Esophagus muscularis mucosa (tissue), 4 donors: Measurements from ENCODE around the gene SLC30A1. TPM values are rescaled to one million over a fixed set of nuclear protein-coding genes. Genes with fewer than 3 reads are reported as not detected.
A peak's percentile ranks its signal among the peaks of the same experiment; 100 is the strongest.

Experiments
- DNase-seq: peaks from one replicate; pipeline ENCODE4 v3.0.0-alpha.2; 2017; ENCODE audit errors: extremely low spot score
- H3K27ac ChIP-seq, 4 donors: fragments of 200-600 bp; sonication (generic); replicated peaks in 1 of 4; 1 replicate in 3 of 4; 2 replicates in 1 of 4; pipeline ENCODE4 v1.5.1; 2016 to 2019; ENCODE audit warnings: mild to moderate bottlenecking in 1 of 4
- H3K27me3 ChIP-seq, 4 donors: fragments of 200-600 bp; sonication (generic); one replicate each; pipeline versions ENCODE4 v1.5.1 to v1.6.0; 2016 to 2019
- H3K36me3 ChIP-seq, 4 donors: fragments of 200-600 bp; sonication (generic); one replicate each; pipeline ENCODE4 v1.5.1; 2016 to 2019
- H3K4me1 ChIP-seq, 4 donors: fragments of 200-600 bp; sonication (generic); one replicate each; pipeline ENCODE4 v1.5.1; 2016 to 2019
- H3K4me3 ChIP-seq, 4 donors: fragments of 200-600 bp; sonication (generic); 1 replicate in 2 of 4; 2 replicates in 2 of 4; pipeline ENCODE4 v1.5.1; 2016 to 2019; ENCODE audit warnings: mild to moderate bottlenecking in 4 of 4, moderate library complexity in 1 of 4
- H3K9me3 ChIP-seq, 4 donors: fragments of 200-600 bp; sonication (generic); 1 replicate in 3 of 4; 2 replicates in 1 of 4; pipeline ENCODE4 v1.5.1; 2016 to 2019
- CTCF ChIP-seq, 3 experiments: fragments of 200-600 bp in 2 of 3; fragments of 450-650 bp in 1 of 3; sonication (generic) in 2 of 3; IDR thresholded peaks; one replicate each; pipeline ENCODE4 v1.5.1; 2017 to 2019; ENCODE audit warnings: antibody characterized with exemption in 3 of 3, mild to moderate bottlenecking in 2 of 3, moderate library complexity in 1 of 3
- EP300 ChIP-seq: sonication (generic); formaldehyde crosslinking; IDR thresholded peaks from one replicate; pipeline ENCODE4 v1.6.1; 2017; ENCODE audit warnings: antibody characterized with exemption
- POLR2A ChIP-seq: fragments of 450-650 bp; IDR thresholded peaks from one replicate; pipeline ENCODE4 v1.6.1; 2017; ENCODE audit warnings: antibody characterized with exemption, moderate library complexity, mild to moderate bottlenecking, low read depth
- POLR2AphosphoS5 ChIP-seq, 2 donors: sonication (generic); formaldehyde crosslinking; IDR thresholded peaks; one replicate each; pipeline ENCODE4 v1.6.1; 2017; ENCODE audit warnings: antibody characterized with exemption in 2 of 2
- WGBS: methylation state at CpG from one replicate; pipeline ENCODE4 v1.1.5; 2018; 5-methylcytosine and 5-hydroxymethylcytosine counted together
- intact Hi-C: fragments of 100-400 bp; cut with DNase I; formaldehyde crosslinking; loops from one replicate; pipeline ENCODE4 v1.15.1; 2023
- total RNA-seq, 4 donors: library from RNA; depleted of rRNA; stranded (reverse); fragments of >200 nt; gene quantifications; one replicate each; pipeline versions ENCODE4 v1.1.0 to v1.2.1, GENCODE V29; 2016

Gene SLC30A1
- total RNA-seq, 4 donors from 2014 or later = 7.5 to 10.6 (median 10.2) TPM

DNA sequence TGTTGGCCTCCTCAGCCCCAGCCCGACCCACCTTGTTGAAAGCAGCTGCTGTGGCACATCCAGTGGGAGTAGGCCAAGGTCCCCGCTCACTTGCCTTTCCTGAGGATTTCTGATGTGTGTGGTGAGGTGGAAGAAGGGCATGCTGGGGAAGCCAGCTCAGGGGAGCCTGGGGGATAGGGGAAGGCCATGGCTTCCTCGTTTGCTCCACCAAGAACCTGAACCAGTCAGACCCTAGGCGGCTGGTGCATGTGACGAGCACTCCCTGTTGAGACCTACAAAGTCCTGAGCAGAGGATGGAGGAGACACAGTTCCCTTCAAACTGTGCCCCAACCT is 38.0 kb upstream of the SLC30A1 start:
- no peak overlapping the region for H3K4me3 ChIP-seq

GRCh38 chr1:211616231-211616964 is 37.4 kb upstream of the SLC30A1 start:
- Histone ChIP-seq H3K36me3 (no peaks in the 10 kb centered on the region), H3K27ac (peak overlapping the region; percentile 52 to 73 (median 61)), H3K4me3 (no peak overlapping the region), H3K4me1 (peaks cover 29 to 41% (median 39%) of the 10 kb centered on the region in 4 donors), H3K27me3 (no peaks in the 10 kb centered on the region), H3K9me3 (no peaks in the 10 kb centered on the region)
- intact Hi-C loops = no loop called here
- TF ChIP-seq POLR2AphosphoS5 (IDR thresholded peaks at IDR 0.05) (peak; percentile 16 to 54), POLR2A (no peak), EP300 (no peak), CTCF (IDR thresholded peaks at IDR 0.05) (no peak)
- no peak for DNase-seq
- 69% methylated on average over 6 of the region's 13 CpGs for WGBS

More for the DNA sequence above, 38.0 kb upstream of the SLC30A1 start:
- Histone ChIP-seq H3K9me3 (no peaks in the 10 kb centered on the region), H3K36me3 (no peaks in the 10 kb centered on the region), H3K27me3 (no peaks in the 10 kb centered on the region), H3K27ac (peak overlapping the region; percentile 52 to 73 (median 61)), H3K4me1 (peaks cover 26 to 41% (median 38%) of the 10 kb centered on the region in 4 donors)
- WGBS = 80% methylated on average over 1 of the region's 5 CpGs
- TF ChIP-seq POLR2A (no peak), POLR2AphosphoS5 (IDR thresholded peaks at IDR 0.05) (no peak), EP300 (no peak), CTCF (IDR thresholded peaks at IDR 0.05) (no peak)
- intact Hi-C loops = no loop called here
- no peak for DNase-seq

DNA sequence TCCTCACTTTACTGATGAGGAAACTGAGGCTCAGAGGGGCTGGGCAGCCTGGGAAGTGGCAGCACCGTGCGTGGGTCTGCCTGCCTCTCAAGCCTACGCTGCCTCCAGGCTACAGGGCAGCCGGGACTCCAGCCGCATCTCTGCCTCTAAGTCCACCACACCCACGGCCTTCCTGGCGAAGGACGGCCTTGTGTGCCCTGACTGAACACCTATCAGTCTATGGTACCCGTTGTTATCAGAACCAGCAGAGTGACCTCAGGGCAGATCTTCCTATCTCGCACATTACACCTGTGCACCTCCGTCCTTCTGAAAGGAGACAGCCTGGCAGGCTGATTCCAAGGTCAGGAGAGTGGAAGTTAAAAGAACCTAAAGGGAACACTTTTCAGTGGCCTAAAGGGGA is 35.7 kb upstream of the SLC30A1 start:
- Histone ChIP-seq H3K9me3 (no peaks in the 10 kb centered on the region), H3K27ac (no peak overlapping the region), H3K36me3 (no peaks in the 10 kb centered on the region), H3K27me3 (no peaks in the 10 kb centered on the region), H3K4me1 (peaks cover 37 to 49% (median 47%) of the 10 kb centered on the region in 4 donors), H3K4me3 (no peak overlapping the region)
- 94% methylated on average over 9 of the region's 11 CpGs for WGBS
- TF ChIP-seq EP300 (no peak), POLR2AphosphoS5 (IDR thresholded peaks at IDR 0.05) (no peak), POLR2A (no peak), CTCF (IDR thresholded peaks at IDR 0.05) (no peak)
- intact Hi-C loops = loop anchor here (5.0 kb wide), 1 partner anchor 37 kb away; the partner anchor contains the start of gene SLC30A1
- no peak for DNase-seq

GRCh38 chr1:211613951-211614350 is 35.0 kb upstream of the SLC30A1 start:
- Histone ChIP-seq H3K4me3 (no peak overlapping the region), H3K4me1 (peaks cover 37 to 52% (median 49%) of the 10 kb centered on the region in 4 donors), H3K27ac (peak overlapping the region; percentile 73 to 79 (median 75)), H3K9me3 (no peaks in the 10 kb centered on the region), H3K27me3 (no peaks in the 10 kb centered on the region), H3K36me3 (no peaks in the 10 kb centered on the region)
- intact Hi-C loops = loop anchor here (5.0 kb wide), 1 partner anchor 37 kb away; the partner anchor contains the start of gene SLC30A1
- TF ChIP-seq EP300 (no peak), POLR2A (no peak), CTCF (IDR thresholded peaks at IDR 0.05) (no peak), POLR2AphosphoS5 (IDR thresholded peaks at IDR 0.05) (no peak)
- no peak for DNase-seq
- WGBS = 71% methylated on average over 5 of the region's 5 CpGs
